Liver (tissue), 9 donors: ENCODE data around the gene TNFAIP3. TPM values are rescaled to one million over a fixed set of nuclear protein-coding genes. Genes with fewer than 3 reads are reported as not detected.

Experiments
- DNase-seq: peaks from one replicate; pipeline ENCODE4 v3.0.0-alpha.2; 2017; ENCODE audit warnings: low spot score
- H3K27ac ChIP-seq, 2 donors: one replicate each; pipeline ENCODE4 v1.7.0; 2013; ENCODE audit warnings: inconsistent platforms in 2 of 2, low read length in 2 of 2, control low read depth in 1 of 2, low read depth in 1 of 2, mild to moderate bottlenecking in 1 of 2
- H3K27me3 ChIP-seq, 4 donors: one replicate each; pipeline versions ENCODE4 v1.6.1 to v1.7.0; 2013; ENCODE audit warnings: low read length in 3 of 4, inconsistent platforms in 1 of 4, mild to moderate bottlenecking in 1 of 4, moderate library complexity in 1 of 4; ENCODE audit not compliant: control insufficient read depth in 4 of 4, insufficient read depth in 4 of 4
- H3K36me3 ChIP-seq, 4 donors: one replicate each; pipeline versions ENCODE4 v1.6.1 to v1.7.0; 2013; ENCODE audit warnings: low read length in 3 of 4, mild to moderate bottlenecking in 3 of 4, low read depth in 1 of 4, moderate library complexity in 1 of 4; ENCODE audit not compliant: control insufficient read depth in 4 of 4, insufficient read depth in 3 of 4
- H3K4me1 ChIP-seq, 4 donors: one replicate each; pipeline versions ENCODE4 v1.6.1 to v1.7.0; 2013; ENCODE audit warnings: low read length in 3 of 4, mild to moderate bottlenecking in 3 of 4, moderate library complexity in 1 of 4; ENCODE audit not compliant: control insufficient read depth in 4 of 4, insufficient read depth in 4 of 4
- H3K4me3 ChIP-seq, 3 donors: one replicate each; pipeline versions ENCODE4 v1.6.1 to v1.7.0; 2013; ENCODE audit warnings: low read length in 3 of 3, control low read depth in 1 of 3, low read depth in 1 of 3, mild to moderate bottlenecking in 1 of 3
- H3K9ac ChIP-seq, 2 donors: one replicate each; pipeline ENCODE4 v1.7.0; 2013; ENCODE audit warnings: low read length in 2 of 2, mild to moderate bottlenecking in 2 of 2, moderate library complexity in 2 of 2, control low read depth in 1 of 2, low read depth in 1 of 2
- H3K9me3 ChIP-seq, 4 donors: one replicate each; pipeline versions ENCODE4 v1.6.1 to v1.7.0; 2013; ENCODE audit warnings: low read length in 3 of 4; ENCODE audit not compliant: control insufficient read depth in 4 of 4
- ATF3 ChIP-seq: IDR thresholded peaks from 2 replicates; pipeline ENCODE4 v1.6.1; 2016; ENCODE audit warnings: antibody characterized with exemption
- CTCF ChIP-seq: fragments of 150-350 bp; IDR thresholded peaks from 2 replicates; pipeline ENCODE4 v1.5.1; 2017; ENCODE audit warnings: improper control_type of control experiment, low read depth, low read length; ENCODE audit not compliant: missing input control
- EGR1 ChIP-seq, 2 donors: IDR thresholded peaks; 2 replicates each; pipeline ENCODE4 v1.6.1; 2016 to 2018; ENCODE audit warnings: antibody characterized with exemption in 2 of 2, low read depth in 2 of 2
- FOXA1 ChIP-seq: IDR thresholded peaks from 2 replicates; pipeline ENCODE4 v1.6.1; 2016; ENCODE audit warnings: antibody characterized with exemption
- FOXA2 ChIP-seq: IDR thresholded peaks from 2 replicates; pipeline ENCODE4 v1.6.1; 2016; ENCODE audit warnings: antibody characterized with exemption
- GABPA ChIP-seq, 2 donors: IDR thresholded peaks in 1 of 2; conservative IDR thresholded peaks in 1 of 2; 2 replicates each; pipeline ENCODE4 v1.6.1; 2016; ENCODE audit warnings: antibody characterized with exemption in 2 of 2, mild to moderate bottlenecking in 1 of 2, moderate library complexity in 1 of 2
- HNF4A ChIP-seq, 2 donors: conservative IDR thresholded peaks; 2 replicates each; pipeline ENCODE4 v1.6.1; 2016; ENCODE audit warnings: antibody characterized with exemption in 2 of 2, mild to moderate bottlenecking in 2 of 2
- HNF4G ChIP-seq: IDR thresholded peaks from 2 replicates; pipeline ENCODE4 v1.6.1; 2016; ENCODE audit warnings: antibody characterized with exemption
- JUND ChIP-seq, 2 donors: IDR thresholded peaks; 2 replicates each; pipeline ENCODE4 v1.6.1; 2016; ENCODE audit warnings: antibody characterized with exemption in 2 of 2
- MAX ChIP-seq: IDR thresholded peaks from 2 replicates; pipeline ENCODE4 v1.6.1; 2016; ENCODE audit warnings: antibody characterized with exemption
- NR2F2 ChIP-seq: IDR thresholded peaks from 2 replicates; pipeline ENCODE4 v1.6.1; 2016; ENCODE audit warnings: antibody characterized with exemption
- RAD21 ChIP-seq, 2 donors: IDR thresholded peaks; 2 replicates each; pipeline ENCODE4 v1.6.1; 2016; ENCODE audit warnings: antibody characterized with exemption in 2 of 2, mild to moderate bottlenecking in 2 of 2
- REST ChIP-seq: IDR thresholded peaks from 2 replicates; pipeline ENCODE4 v1.6.1; 2016; ENCODE audit warnings: antibody characterized with exemption, mild to moderate bottlenecking
- RXRA ChIP-seq, 2 donors: IDR thresholded peaks; 2 replicates each; pipeline ENCODE4 v1.6.1; 2017 to 2018; ENCODE audit warnings: antibody characterized with exemption in 2 of 2, mild to moderate bottlenecking in 1 of 2
- SP1 ChIP-seq: IDR thresholded peaks from 2 replicates; pipeline ENCODE4 v1.6.1; 2018; ENCODE audit warnings: antibody characterized with exemption, mild to moderate bottlenecking
- TAF1 ChIP-seq: conservative IDR thresholded peaks from 2 replicates; pipeline ENCODE4 v1.6.1; 2016; ENCODE audit warnings: antibody characterized with exemption, mild to moderate bottlenecking
- YY1 ChIP-seq: IDR thresholded peaks from 2 replicates; pipeline ENCODE4 v1.6.1; 2016; ENCODE audit warnings: antibody characterized with exemption, mild to moderate bottlenecking
- ZBTB33 ChIP-seq: IDR thresholded peaks from 2 replicates; pipeline ENCODE4 v1.6.1; 2016; ENCODE audit warnings: antibody characterized with exemption
- WGBS: extraction: QIAGEN DNeasy Blood & Tissue Kit; methylation state at CpG from one replicate; pipeline ENCODE4 v1.1.7; 2013; 5-methylcytosine and 5-hydroxymethylcytosine counted together
- polyA plus RNA-seq, 2 donors: library from polyadenylated mRNA; stranded (reverse) in 1 of 2; unstranded in 1 of 2; fragments of 200-250 nt in 1 of 2; fragments of >200 nt in 1 of 2; fragmentation: Nextera tagmentation in 1 of 2; extraction: Ambion mirVana in 1 of 2; gene quantifications; one replicate each; pipeline versions ENCODE4 v1.2.1 to v1.2.3, GENCODE V29; 2013 to 2015
- total RNA-seq, 2 donors: library from RNA; depleted of rRNA; stranded (reverse); fragments of >200 nt; gene quantifications; one replicate each; pipeline ENCODE4 v1.2.3, GENCODE V29; 2014
- donor health status: healthy.
- donor health status: healthy.
- donor health status: healthy.
- donor health status: healthy.
- donor health status: healthy.

TNFAIP3 gene
- total and polyA plus RNA-seq, 4 donors: 4.5 to 8.0 (median 6.7) TPM

- no peak for DNase-seq
- Histone ChIP-seq H3K9ac (no peak overlapping the region), H3K27me3 (no peaks in the 10 kb centered on the region), H3K4me3 (no peak overlapping the region), H3K4me1 (no peaks in the 10 kb centered on the region), H3K36me3 (no peaks in the 10 kb centered on the region), H3K9me3 (no peaks in the 10 kb centered on the region), H3K27ac (no peak overlapping the region)
- no peak for TF ChIP-seq RAD21 (IDR thresholded peaks at IDR 0.05)
- no peak for TF ChIP-seq HNF4A (conservative IDR thresholded peaks at IDR 0.05)
- 91% methylated on average over 7 of the region's 7 CpGs for WGBS
Measured at GRCh38 chr6:137853569-137854213, 13.4 kb upstream of the TNFAIP3 start.

- no peak for DNase-seq
- Histone ChIP-seq H3K4me1 (no peaks in the 10 kb centered on the region), H3K27ac (no peak overlapping the region), H3K9me3 (no peaks in the 10 kb centered on the region), H3K27me3 (no peaks in the 10 kb centered on the region), H3K36me3 (no peaks in the 10 kb centered on the region), H3K9ac (no peak overlapping the region), H3K4me3 (no peak overlapping the region)
- 96% methylated on average over 2 of the region's 2 CpGs for WGBS
- TF ChIP-seq CTCF: no peak
- no peak for TF ChIP-seq GABPA (IDR thresholded peaks at IDR 0.05 in 1 of 2, conservative IDR thresholded peaks at IDR 0.05 in 1 of 2)
- no peak for TF ChIP-seq ATF3
- no peak for TF ChIP-seq RAD21 (IDR thresholded peaks at IDR 0.05)
- no peak for TF ChIP-seq NR2F2
- TF ChIP-seq REST: no peak
- TF ChIP-seq ZBTB33: no peak
- TF ChIP-seq HNF4G: no peak
- no peak for TF ChIP-seq FOXA1
- TF ChIP-seq FOXA2: no peak
- TF ChIP-seq YY1: no peak
- no peak for TF ChIP-seq MAX
- no peak for TF ChIP-seq HNF4A (conservative IDR thresholded peaks at IDR 0.05)
- TF ChIP-seq RXRA (IDR thresholded peaks at IDR 0.05): no peak
- no peak for TF ChIP-seq JUND (IDR thresholded peaks at IDR 0.05)
- TF ChIP-seq SP1: no peak
- no peak for TF ChIP-seq EGR1 (IDR thresholded peaks at IDR 0.05; ENCODE audit: low read depth in 2 of 2)
- no peak for TF ChIP-seq TAF1
Measured at GRCh38 chr6:137856138-137856898, 10.7 kb upstream of the TNFAIP3 start.
